GM12874 (cell line): Measurements from ENCODE around the gene TET1.

Source experiments
- TF ChIP-seq, protein P1 (sequence below): IDR thresholded peaks from 2 replicates; pipeline ENCODE4 v1.5.1; 2011; ENCODE audit warnings: low read depth, mild to moderate bottlenecking, control low read depth, low read length, moderate library complexity; ENCODE audit not compliant: insufficient read depth

TET1 gene

DNA sequence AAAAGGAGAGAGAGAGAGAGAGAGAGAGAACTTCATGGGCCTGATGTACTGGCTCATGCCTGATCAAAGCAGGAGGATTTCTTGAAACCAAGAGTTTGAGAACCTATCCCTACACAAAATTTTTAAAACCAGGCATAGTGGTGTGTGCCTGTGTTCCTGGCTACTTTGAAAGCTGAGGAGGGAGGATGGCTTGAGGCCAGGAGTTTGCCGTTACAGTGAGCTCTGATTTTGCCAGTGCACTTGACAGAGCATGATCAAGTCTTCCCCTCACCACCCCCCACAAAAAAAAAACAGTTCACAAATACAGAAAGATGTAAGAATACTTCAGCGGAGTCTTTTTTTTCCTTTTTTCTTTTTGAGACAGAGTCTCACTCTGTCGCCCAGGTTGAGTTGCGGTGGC, 108.8 kb downstream of the TET1 start:
- TF ChIP-seq, protein P1, sequence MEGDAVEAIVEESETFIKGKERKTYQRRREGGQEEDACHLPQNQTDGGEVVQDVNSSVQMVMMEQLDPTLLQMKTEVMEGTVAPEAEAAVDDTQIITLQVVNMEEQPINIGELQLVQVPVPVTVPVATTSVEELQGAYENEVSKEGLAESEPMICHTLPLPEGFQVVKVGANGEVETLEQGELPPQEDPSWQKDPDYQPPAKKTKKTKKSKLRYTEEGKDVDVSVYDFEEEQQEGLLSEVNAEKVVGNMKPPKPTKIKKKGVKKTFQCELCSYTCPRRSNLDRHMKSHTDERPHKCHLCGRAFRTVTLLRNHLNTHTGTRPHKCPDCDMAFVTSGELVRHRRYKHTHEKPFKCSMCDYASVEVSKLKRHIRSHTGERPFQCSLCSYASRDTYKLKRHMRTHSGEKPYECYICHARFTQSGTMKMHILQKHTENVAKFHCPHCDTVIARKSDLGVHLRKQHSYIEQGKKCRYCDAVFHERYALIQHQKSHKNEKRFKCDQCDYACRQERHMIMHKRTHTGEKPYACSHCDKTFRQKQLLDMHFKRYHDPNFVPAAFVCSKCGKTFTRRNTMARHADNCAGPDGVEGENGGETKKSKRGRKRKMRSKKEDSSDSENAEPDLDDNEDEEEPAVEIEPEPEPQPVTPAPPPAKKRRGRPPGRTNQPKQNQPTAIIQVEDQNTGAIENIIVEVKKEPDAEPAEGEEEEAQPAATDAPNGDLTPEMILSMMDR, result no peak

DNA sequence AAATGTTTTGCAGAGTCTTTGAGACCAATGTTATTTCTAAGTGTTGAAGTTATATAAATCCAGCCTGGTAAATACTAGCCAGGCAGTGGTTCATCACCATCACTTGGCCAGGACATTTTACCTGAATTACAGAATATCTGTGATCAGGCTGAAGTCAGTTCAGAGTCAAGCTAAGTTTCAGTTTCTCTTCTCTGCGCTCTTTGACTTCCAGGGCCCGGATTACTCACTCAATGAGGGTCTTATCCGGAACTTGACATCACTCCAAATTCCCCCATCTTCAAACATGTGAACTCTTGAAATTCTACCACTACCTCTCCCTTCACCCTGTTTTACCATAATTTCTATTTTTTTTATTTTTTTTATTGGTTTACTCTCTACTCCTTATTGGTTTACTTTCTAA, 124.3 kb downstream of the TET1 start:
- TF ChIP-seq, protein P1, result no peak

DNA sequence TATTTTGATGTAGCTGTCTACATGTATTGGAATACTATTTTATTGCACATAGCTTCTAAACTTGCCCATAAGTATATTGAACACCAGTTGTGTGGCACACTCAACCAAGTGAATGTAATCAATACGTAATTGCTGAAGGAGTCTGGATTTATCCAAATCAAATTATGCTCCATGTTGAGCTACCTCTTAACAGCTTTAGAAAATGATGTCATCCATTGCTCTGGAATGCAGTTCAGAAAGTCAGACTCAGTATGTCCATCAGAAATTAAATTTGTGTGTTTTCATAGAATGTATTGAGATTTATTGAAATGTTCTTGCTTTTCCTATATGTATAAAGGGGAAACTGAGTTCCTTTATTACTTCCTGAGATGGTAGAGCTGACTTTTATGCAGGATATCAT, 135.9 kb downstream of the TET1 start:
- TF ChIP-seq, protein P1, result no peak

DNA sequence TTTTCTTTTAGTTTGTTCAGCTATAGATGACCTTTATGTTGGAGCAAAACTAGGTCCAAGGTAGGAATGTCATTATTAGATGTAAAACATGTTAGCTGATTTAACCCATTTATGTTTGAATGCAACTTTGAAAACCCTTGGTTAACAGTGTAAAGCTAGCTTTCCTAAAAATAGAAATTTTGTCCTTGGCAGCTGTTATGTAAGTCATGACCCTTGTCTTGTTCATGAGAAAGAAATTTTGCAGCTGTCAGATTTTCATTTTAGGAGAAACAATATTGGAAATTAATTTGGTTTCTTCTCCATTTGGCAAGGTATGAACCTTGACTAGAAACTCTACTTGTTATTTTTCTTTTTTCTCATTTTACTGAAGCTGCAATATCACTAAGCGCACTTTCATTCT, 137.0 kb downstream of the TET1 start:
- TF ChIP-seq, protein P1, result no peak

DNA sequence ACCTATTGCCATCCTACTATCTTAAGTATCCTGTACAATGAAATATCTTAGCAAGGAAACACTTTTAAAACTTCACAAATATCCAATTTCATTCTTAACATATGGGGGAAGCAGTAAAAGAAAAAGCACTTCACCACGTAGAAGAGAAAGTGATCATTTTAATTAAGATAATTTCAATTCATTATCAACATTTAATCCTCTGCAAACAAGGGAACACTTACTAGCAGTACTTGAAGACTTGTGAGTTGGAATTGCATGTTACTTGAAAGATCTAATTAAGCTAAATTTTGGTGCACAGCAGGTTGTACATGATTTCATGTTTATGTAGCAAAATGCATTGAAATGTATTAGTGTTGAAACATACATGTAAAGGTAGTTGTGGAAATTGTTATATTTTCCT, 140.1 kb downstream of the TET1 start:
- TF ChIP-seq, protein P1, result no peak

DNA sequence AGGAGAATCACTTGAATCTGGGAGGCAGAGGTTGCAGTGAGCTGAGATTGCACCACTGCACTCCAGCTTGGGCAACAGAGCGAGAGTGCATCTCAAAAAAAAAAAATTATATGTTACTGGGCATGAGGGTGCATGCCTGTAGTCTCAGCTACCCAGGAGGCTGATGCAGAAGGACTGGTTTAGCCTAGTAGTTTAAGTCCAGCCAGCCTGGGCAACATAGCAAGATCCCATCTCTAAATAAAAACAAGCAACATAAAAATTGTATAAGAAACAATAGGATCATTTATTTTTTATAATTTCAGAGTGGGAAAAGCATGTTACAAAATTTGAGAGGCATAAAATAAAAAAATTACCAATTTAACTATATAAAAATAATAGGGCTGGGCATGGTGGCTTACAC, 145.4 kb downstream of the TET1 start:
- TF ChIP-seq, protein P1, result no peak

DNA sequence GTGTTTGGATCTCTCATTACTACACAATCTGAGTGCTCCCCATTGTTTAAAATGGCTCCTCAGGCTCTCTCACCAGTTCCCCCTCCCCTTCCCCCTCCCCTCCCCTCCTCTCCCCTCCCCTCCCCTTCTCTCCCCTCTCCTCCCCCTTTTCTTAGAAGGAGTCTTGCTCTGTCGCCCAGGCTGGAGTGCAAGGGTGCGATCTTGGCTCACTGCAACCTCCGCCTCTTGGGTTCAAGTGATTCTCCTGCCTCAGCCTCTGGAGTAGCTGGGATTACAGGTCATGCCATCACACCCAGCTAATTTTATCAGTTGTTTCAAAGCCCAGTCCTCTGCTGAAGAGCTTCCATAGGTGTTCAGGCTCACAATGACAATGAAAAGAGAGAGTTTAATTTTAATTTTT, 157.3 kb downstream of the TET1 start:
- TF ChIP-seq, protein P1, result no peak
